K562 (cell line): ENCODE data around the gene ABCA10. TPM values are rescaled to one million over a fixed set of nuclear protein-coding genes. Genes with fewer than 3 reads are reported as not detected.

ENCODE experiments used
- ATAC-seq: fragments of 200-7000 bp; cut with Tn5 transposase; 3 replicates; pipeline ENCODE4 v1.9.1; 2020; ENCODE audit warnings: moderate library complexity
- BruUV-seq: library from RNA; stranded (reverse); fragments of 400-500 nt; replicated peaks from 2 replicates; lab custom pipeline; 2021; lab: Mats Ljungman, UMichigan
- CTCF ChIA-PET: fragments of 300-600 bp; formaldehyde crosslinking; extraction: SDS; loops from one replicate; lab custom pipeline; 2021; ENCODE audit warnings: low intra/inter-chr PET ratio; lab: Yijun Ruan, JAX
- POLR2A ChIA-PET: fragments of 300-600, 350-650 bp; sonication (Branson Sonifier 250); formaldehyde crosslinking; extraction: SDS; loops from one replicate; lab custom pipeline; 2021; ENCODE audit warnings: antibody characterized with exemption, inconsistent platforms; lab: Yijun Ruan, JAX
- DNase-seq, 4 experiments: peaks; one replicate each; pipeline versions ENCODE4 v3.0.0 to v3.0.0-alpha.2; 2011 to 2018; ENCODE audit warnings: low spot score in 3 of 4, mixed read lengths in 3 of 4; ENCODE audit errors: extremely low read depth in 1 of 4
- FAIRE-seq: peaks from 2 replicates; lab custom pipeline; 2011; peaks lifted over from hg19 to GRCh38; lab: Jason Lieb, UNC
- H2AFZ ChIP-seq: 2 replicates; pipeline ENCODE4 v1.6.0; 2011; ENCODE audit warnings: low read depth, low read length, control low read depth, inconsistent platforms
- H3K27ac ChIP-seq: fragments of 200-600 bp; 3 replicates; pipeline ENCODE4 v1.8.0; 2011; ENCODE audit warnings: low read depth, mild to moderate bottlenecking, control low read depth, inconsistent platforms, low read length, moderate library complexity, mixed read lengths; ENCODE audit errors: extremely low read depth
- H3K27me3 ChIP-seq, 2 experiments: fragments of 300-600 bp in 1 of 2; 2 replicates in 1 of 2; 3 replicates in 1 of 2; pipeline versions ENCODE4 v1.6.0 to v1.8.0; 2011; ENCODE audit warnings: inconsistent platforms in 2 of 2, low read length in 2 of 2, mild to moderate bottlenecking in 1 of 2, mixed read lengths in 1 of 2, moderate library complexity in 1 of 2; ENCODE audit not compliant: control insufficient read depth in 2 of 2, insufficient read depth in 2 of 2
- H3K36me3 ChIP-seq: fragments of 300-600 bp; 3 replicates; pipeline ENCODE4 v1.8.0; 2011; ENCODE audit warnings: mild to moderate bottlenecking, low read length, inconsistent platforms; ENCODE audit not compliant: control insufficient read depth, insufficient read depth
- H3K4me1 ChIP-seq, 2 experiments: fragments of 200-600 bp in 1 of 2; replicated peaks in 1 of 2; 2 replicates in 1 of 2; 3 replicates in 1 of 2; pipeline versions ENCODE4 v1.5.1 to v1.8.0; 2011; ENCODE audit warnings: inconsistent platforms in 2 of 2, low read length in 2 of 2, mild to moderate bottlenecking in 1 of 2, mixed read lengths in 1 of 2, moderate library complexity in 1 of 2; ENCODE audit not compliant: control insufficient read depth in 2 of 2, insufficient read depth in 2 of 2
- H3K4me2 ChIP-seq: 2 replicates; pipeline ENCODE4 v1.6.1; 2011; ENCODE audit warnings: low read length, control low read depth, inconsistent platforms, mixed read lengths; ENCODE audit not compliant: insufficient read depth
- H3K4me3 ChIP-seq: fragments of 200-600 bp; sonication (generic), shearing (Covaris generic); 2 replicates; pipeline ENCODE4 v1.5.1; 2016; ENCODE audit warnings: control low read depth, inconsistent platforms
- H3K79me2 ChIP-seq: fragments of 200-600 bp; 3 replicates; pipeline ENCODE4 v1.8.0; 2011; ENCODE audit warnings: low read length, inconsistent platforms; ENCODE audit not compliant: control insufficient read depth, insufficient read depth
- H3K9ac ChIP-seq, 2 experiments: 2 replicates each; pipeline versions ENCODE4 v1.6.0 to v1.6.1; 2011; ENCODE audit warnings: low read depth in 2 of 2, low read length in 2 of 2, control low read depth in 1 of 2, inconsistent platforms in 1 of 2, mild to moderate bottlenecking in 1 of 2, mixed read lengths in 1 of 2; ENCODE audit not compliant: insufficient read depth in 1 of 2
- H3K9me1 ChIP-seq: one replicate; pipeline ENCODE4 v1.6.0; 2011; ENCODE audit warnings: inconsistent platforms, mild to moderate bottlenecking, low read length, moderate library complexity; ENCODE audit not compliant: control insufficient read depth, insufficient read depth
- H3K9me3 ChIP-seq: replicated peaks from 2 replicates; pipeline ENCODE4 v1.5.1; 2011; ENCODE audit warnings: low read depth, low read length, inconsistent platforms; ENCODE audit not compliant: control insufficient read depth, insufficient read depth
- H4K20me1 ChIP-seq: replicated peaks from 2 replicates; pipeline ENCODE4 v1.6.1; 2011; ENCODE audit warnings: low read length, inconsistent platforms, mixed read lengths; ENCODE audit not compliant: control insufficient read depth, insufficient read depth
- CC2D1A ChIP-seq: fragments of 450-650 bp; IDR thresholded peaks from 2 replicates; pipeline ENCODE4 v1.6.1; 2017; ENCODE audit warnings: mild to moderate bottlenecking
- CLOCK ChIP-seq: fragments of 250-450 bp; sonication (Bioruptor Pico); IDR thresholded peaks from 2 replicates; pipeline ENCODE4 v1.4.0; 2020; ENCODE audit warnings: mild to moderate bottlenecking, moderate library complexity, borderline replicate concordance
- DACH1 ChIP-seq: fragments of 450-650 bp; IDR thresholded peaks from 2 replicates; pipeline ENCODE4 v1.6.1; 2018; ENCODE audit not compliant: partially characterized antibody
- GATA2 ChIP-seq: sonication (generic); formaldehyde crosslinking; IDR thresholded peaks from 2 replicates; pipeline ENCODE4 v1.4.0; 2020; ENCODE audit warnings: mild to moderate bottlenecking, missing genetic modification reagents
- GATAD2A ChIP-seq: fragments of 450-650 bp; IDR thresholded peaks from 2 replicates; pipeline ENCODE4 v1.6.1; 2017
- GATAD2B ChIP-seq: fragments of 450-650 bp; IDR thresholded peaks from 2 replicates; pipeline ENCODE4 v1.6.1; 2017; ENCODE audit warnings: mild to moderate bottlenecking, borderline replicate concordance
- JUND ChIP-seq, 2 experiments: IDR thresholded peaks; 2 replicates in 1 of 2; 3 replicates in 1 of 2; pipeline ENCODE4 v1.6.1; 2011; ENCODE audit warnings: borderline replicate concordance in 2 of 2, low read depth in 2 of 2, low read length in 2 of 2, improper control_type of control experiment in 1 of 2, missing biosample characterization in 1 of 2, missing genetic modification characterization in 1 of 2, missing genetic modification reagents in 1 of 2
- POLR2G ChIP-seq: fragments of 200-400 bp; formaldehyde crosslinking; IDR thresholded peaks from 2 replicates; pipeline ENCODE4 v1.6.1; 2017; ENCODE audit warnings: low read depth, mild to moderate bottlenecking, antibody characterized with exemption, low read length, moderate library complexity
- ZBTB2 ChIP-seq: fragments of 450-650 bp; IDR thresholded peaks from 2 replicates; pipeline ENCODE4 v1.6.1; 2016; ENCODE audit warnings: antibody characterized with exemption
- ZNF347 ChIP-seq: fragments of 450-650 bp; formaldehyde crosslinking; IDR thresholded peaks from 2 replicates; pipeline ENCODE4 v1.4.0; 2020; ENCODE audit warnings: low read depth, mild to moderate bottlenecking, moderate library complexity
- ZNF436 ChIP-seq: fragments of 250-450, 450-650 bp; sonication (Bioruptor Pico); formaldehyde crosslinking; IDR thresholded peaks from 2 replicates; pipeline ENCODE4 v1.7.0; 2020; ENCODE audit warnings: mild to moderate bottlenecking
- ZNF668 ChIP-seq: fragments of 250-450 bp; sonication (Bioruptor Pico); IDR thresholded peaks from 2 replicates; pipeline ENCODE4 v1.8.0; 2022; ENCODE audit warnings: mild to moderate bottlenecking, inconsistent platforms
- WGBS: fragments of 100-300 bp; shearing (Covaris generic); methylation state at CpG from one replicate; pipeline ENCODE4 v1.1.6; 2016; ENCODE audit warnings: low coverage, mixed read lengths; ENCODE audit not compliant: insufficient coverage; ENCODE audit errors: missing lambda C conversion rate; 5-methylcytosine and 5-hydroxymethylcytosine counted together
- in situ Hi-C: fragments of 300-500 bp; cut with MboI; formaldehyde crosslinking; loops from 4 replicates; pipeline ENCODE4 v1.15.0; 2018; ENCODE audit warnings: inconsistent platforms, mixed read lengths
- intact Hi-C: fragments of 100-400 bp; cut with micrococcal nuclease; formaldehyde crosslinking; loops from 2 replicates; pipeline ENCODE4 v1.14.2; 2022
- polyA plus RNA-seq, 8 experiments: library from polyadenylated mRNA; depleted of rRNA in 4 of 8; stranded (reverse) in 5 of 8; unstranded in 3 of 8; fragments of >200 nt; fragmentation: Nextera tagmentation in 2 of 8; fragmentation: Illumina TruSeq in 1 of 8; extraction: Ambion mirVana in 2 of 8; extraction: Trizol in 1 of 8; gene quantifications; 2 replicates each; pipeline versions ENCODE4 v1.2.1 to v1.2.3, GENCODE V29; 2011 to 2014; ENCODE audit warnings: inconsistent platforms in 1 of 8, missing spikeins in 1 of 8
- total RNA-seq, 7 experiments: library from RNA; depleted of rRNA in 6 of 7; stranded (reverse); fragments of >200 nt in 6 of 7; fragmentation: Illumina TruSeq in 2 of 7; extraction: Trizol in 2 of 7; gene quantifications; 2 replicates each; pipeline versions ENCODE4 v1.2.1 to v1.2.3, GENCODE V29; 2011 to 2021; ENCODE audit warnings: low replicate concordance in 1 of 7

ABCA10 gene
- total and polyA plus RNA-seq, 9 of the 15 experiments (the other 6 are each of a cell fraction or from before 2014, with no cell fraction given) = 0.04 to 0.45 (median 0.15) TPM; not detected in 1

- TF ChIP-seq CLOCK (CRISPR knock-in tag) = no peak
- TF ChIP-seq ZNF668 = no peak
- no peak for TF ChIP-seq POLR2G
- no peak for TF ChIP-seq ZNF347 (CRISPR knock-in tag)
- no peak for TF ChIP-seq CC2D1A
These were observed 84.0 kb downstream of the ABCA10 start (continued) for GRCh38 chr17:69144331-69145255.

- CTCF ChIA-PET = no interaction called here
- Histone ChIP-seq H2AFZ (no peak overlapping the region; the same call in 1 of the 2 replicates), H3K79me2 (no peaks in the 10 kb centered on the region), H3K27me3 (no peaks in the 10 kb centered on the region), H3K27ac (no peak overlapping the region), H3K36me3 (no peaks in the 10 kb centered on the region), H3K4me3 (no peak overlapping the region), H4K20me1 (no peaks in the 10 kb centered on the region), H3K9me1 (no peaks in the 10 kb centered on the region), H3K9me3 (no peaks in the 10 kb centered on the region), H3K9ac (no peak overlapping the region), H3K4me1 (no peaks in the 10 kb centered on the region; a peak in 2 of 5 replicates), H3K4me2 (no peak overlapping the region)
- intact Hi-C loops = loop anchor here (5.0 kb wide), 1 partner anchor 41 kb away; no protein-coding TSS in a partner anchor
- no TSS peak for BruUV-seq
- no peak for DNase-seq
- POLR2A ChIA-PET = interaction anchor here (1.2 to 1.4 kb wide), 2 partner anchors 10 to 41 kb away, joined by 3 read pairs; no protein-coding TSS in a partner anchor
- no peak for ATAC-seq
- peak; percentile 70 for FAIRE-seq
- in situ Hi-C loops = no loop called here
- 58% methylated on average over 3 of the region's 3 CpGs for WGBS
- TF ChIP-seq ZNF436 (CRISPR knock-in tag) (no peak), GATAD2A (0 out of 2 replicates have a peak, but pooled peaks have one; percentile 70), GATA2 (peak; percentile 47), ZBTB2 (peak; percentile 71), JUND (IDR thresholded peaks at IDR 0.05; ENCODE audit: borderline replicate concordance, low read depth, low read length) (no peak), JUND (tag; IDR thresholded peaks at IDR 0.05; ENCODE audit: borderline replicate concordance, low read depth, low read length) (no peak), DACH1 (peak; percentile 99), GATAD2B (peak; percentile 85; the same call in 1 of the 2 replicates)
These were observed 84.9 kb downstream of the ABCA10 start for GRCh38 chr17:69143683-69144231.
